ENCODE measurements around the gene PLB1. TPM values are rescaled to one million over a fixed set of nuclear protein-coding genes. Genes with fewer than 3 reads are reported as not detected.

Gene PLB1
- total RNA-seq, 1 donor from 2014 or later = 3.3 TPM

DNA sequence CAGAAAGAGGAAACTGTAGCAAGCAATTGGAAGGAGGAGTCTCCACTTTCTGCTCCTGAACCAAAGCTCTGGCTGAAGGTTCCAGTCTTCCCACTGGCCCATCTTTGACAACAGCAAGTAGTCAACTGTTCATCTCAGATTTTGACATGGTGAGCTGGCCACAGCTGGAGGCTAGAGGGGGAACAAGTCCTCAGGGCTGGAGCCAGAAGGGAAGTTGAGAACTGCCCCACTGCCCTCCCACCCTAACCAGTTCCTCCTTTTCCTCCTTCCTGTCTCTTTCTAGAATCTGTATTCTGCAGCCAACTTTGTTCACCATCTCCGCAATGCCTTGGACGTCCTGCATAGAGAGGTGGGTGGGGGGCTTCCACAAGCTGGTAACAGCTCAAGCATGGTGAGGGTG, 105.8 kb downstream of the PLB1 start:
- peak; percentile 42 for ATAC-seq
- intact Hi-C loops (cut with micrococcal nuclease) = no loop called here

DNA sequence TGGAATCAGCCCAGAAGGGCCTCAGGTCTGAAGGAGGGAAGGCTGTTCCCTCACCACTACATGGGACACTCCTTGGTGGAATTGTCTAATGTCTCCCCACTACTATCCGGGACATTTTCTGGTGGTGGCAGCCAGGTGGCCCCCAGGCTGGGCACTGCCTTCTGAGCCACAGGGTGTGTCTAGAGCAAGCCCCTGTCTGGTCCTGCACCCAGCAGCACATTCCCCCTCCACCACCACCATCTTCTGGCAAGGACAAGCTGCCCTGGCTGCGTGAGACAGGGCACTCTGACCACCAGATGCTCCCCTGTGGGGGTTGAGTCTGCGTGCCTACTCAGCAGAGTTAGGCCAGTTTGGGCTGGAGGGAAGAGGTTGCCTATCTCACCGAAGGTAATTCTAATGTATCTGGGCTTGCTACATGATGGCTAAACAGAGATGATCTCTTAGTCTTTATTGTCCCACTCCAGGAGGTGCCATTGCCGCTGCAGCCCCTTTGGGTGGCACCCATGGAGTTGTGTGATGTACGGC, 106.3 kb downstream of the PLB1 start:
- intact Hi-C loops (cut with micrococcal nuclease) = no loop called here
- DNase-seq = no peak
- ATAC-seq = no peak

More for the DNA sequence above, 105.8 kb downstream of the PLB1 start:
- DNase-seq = no peak

DNA sequence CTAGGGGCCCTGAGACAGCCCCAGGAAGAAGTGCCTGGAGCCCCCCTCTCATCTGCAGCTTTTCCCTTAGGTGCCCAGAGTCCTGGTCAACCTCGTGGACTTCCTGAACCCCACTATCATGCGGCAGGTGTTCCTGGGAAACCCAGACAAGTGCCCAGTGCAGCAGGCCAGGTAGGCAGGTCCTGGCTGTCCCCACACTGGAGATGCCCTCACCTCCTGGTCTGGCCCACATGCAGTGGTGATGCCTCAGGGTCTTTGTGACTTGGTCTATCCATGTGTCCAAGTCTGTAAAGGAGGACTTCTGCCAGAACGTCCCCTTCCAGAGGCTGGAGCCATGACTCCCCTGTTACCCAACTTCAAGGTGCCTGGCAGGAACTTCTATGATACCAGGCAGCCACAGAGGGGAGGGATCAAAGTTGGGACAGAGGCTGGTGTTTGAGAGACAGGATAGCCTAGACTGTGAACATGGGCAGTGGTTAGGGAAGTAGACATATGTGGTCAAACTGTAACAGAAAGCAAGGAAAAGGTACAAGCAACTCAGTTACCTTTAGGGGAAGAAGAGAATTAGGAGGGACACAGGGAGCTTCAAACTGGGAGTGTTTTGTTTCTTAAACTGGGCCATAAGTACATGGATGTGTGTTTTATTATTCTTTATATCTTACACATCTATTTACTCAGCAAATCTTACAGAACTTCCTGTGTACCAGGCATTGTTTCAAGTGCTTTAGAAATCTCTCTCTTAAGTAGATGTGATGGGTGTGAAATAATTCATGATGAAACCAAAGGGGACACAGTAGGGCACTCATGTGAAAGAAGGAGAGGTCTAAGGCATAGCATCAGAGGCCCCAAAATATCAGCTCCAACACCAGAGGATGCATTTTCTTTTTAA, 107.1 kb downstream of the PLB1 start:
- ATAC-seq = no peak
- DNase-seq = no peak
- intact Hi-C loops (cut with micrococcal nuclease) = no loop called here

DNA sequence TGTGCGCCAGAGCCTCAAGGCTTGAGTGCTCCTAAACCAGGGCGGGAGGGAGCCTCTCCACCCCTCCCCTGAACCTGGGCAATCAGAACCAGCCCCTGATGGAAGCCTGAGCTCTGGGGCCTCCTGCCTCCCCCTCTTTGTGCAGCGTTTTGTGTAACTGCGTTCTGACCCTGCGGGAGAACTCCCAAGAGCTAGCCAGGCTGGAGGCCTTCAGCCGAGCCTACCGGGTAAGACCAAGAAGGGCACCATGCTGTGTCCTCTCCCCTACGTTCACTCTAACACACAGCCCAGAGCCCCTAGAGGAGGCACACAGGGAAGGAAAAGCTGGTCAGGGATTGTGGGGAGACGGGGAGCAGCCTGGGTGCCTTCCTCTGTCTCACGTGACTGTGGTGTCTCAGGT, 108.0 kb downstream of the PLB1 start:
- DNase-seq = no peak
- intact Hi-C loops (cut with micrococcal nuclease) = no loop called here
- ATAC-seq = no peak

DNA sequence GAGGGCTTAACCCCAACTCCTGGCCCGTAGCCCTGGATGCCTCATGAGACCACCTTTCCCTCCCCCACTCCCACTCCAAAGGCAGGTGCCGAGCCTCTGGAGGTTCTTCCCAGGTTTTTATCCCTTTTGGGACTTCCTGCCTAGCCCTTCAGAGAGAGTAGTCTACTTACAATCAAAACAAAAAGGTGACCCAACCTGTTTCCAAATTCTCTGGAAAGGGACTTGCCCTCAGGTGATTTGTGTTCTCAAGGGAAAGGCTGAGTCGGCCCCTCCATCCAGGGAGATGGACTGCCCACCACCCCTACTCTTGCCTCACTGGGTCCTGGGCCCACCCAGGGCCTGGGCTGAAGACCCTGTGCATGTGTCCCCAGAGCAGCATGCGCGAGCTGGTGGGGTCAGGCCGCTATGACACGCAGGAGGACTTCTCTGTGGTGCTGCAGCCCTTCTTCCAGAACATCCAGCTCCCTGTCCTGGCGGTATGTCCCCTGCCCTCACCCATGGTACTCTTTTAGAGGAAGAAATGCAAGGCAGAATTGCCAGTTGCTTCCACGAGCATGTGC, 108.5 kb downstream of the PLB1 start:
- ATAC-seq (no peak), DNase-seq (no peak)
- intact Hi-C loops (cut with micrococcal nuclease) = no loop called here

DNA sequence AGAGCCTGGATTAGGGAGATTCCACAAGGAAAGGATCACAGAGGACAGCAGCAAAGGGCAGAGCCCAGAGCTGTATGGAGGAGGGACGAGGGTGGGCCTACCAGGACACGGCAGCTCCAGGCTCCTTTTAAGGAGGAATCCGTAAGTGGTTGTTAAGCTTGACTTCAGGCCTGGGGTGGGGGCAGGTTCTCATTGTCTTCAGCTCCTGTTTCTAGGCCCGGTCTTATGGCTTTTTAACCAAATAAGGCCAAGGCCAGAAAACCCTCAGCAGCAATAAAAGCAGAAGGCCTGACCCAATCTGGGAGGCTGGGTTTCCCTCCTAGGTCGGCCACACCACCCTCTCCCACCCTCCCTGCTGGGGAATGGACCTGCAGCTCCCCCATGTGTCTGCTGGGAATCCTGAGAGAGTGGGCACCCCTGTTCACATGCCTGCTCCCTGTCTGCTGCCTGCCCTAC, 111.2 kb downstream of the PLB1 start:
- intact Hi-C loops (cut with micrococcal nuclease) = no loop called here
- peak; percentile 65 for ATAC-seq
- DNase-seq = no peak

DNA sequence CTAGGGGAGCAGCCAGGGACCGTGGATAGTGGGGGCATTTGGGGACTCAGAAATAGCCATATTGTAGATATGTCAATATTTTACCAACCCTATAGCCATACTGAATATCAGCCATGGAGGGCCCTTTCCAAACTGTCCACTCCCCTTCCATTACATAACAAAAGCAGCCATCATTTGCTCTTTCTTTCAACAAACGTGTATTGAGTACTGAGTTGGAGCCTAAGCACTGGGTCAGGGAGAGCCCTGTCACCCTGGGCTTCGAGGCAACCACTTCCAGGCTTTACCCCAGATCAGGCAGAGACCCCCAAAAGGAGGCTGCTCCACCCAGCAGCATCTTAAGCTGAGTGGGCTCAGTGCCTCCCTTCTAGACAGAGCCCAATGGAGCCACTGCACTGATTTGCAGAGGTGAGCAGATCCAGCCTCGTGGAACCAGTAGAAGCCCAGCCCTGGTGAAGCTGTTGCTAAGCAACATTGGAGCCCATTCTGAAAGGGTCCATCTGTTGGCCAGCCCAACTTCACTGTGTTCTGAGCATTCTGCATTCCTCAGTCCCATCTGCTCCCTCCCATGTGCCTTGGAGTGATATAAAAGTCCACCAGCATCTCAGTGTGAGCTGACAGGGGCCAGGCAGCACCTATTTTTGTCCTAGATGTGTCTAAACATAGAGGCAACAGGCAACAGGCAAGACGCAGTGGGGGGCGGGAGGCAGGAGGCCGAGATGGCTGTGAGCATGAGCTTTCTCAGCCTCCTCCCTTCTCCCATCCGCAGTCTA, 112.1 kb downstream of the PLB1 start:
- DNase-seq = peak; percentile 76
- ATAC-seq = peak; percentile 93
- intact Hi-C loops (cut with micrococcal nuclease) = no loop called here

DNA sequence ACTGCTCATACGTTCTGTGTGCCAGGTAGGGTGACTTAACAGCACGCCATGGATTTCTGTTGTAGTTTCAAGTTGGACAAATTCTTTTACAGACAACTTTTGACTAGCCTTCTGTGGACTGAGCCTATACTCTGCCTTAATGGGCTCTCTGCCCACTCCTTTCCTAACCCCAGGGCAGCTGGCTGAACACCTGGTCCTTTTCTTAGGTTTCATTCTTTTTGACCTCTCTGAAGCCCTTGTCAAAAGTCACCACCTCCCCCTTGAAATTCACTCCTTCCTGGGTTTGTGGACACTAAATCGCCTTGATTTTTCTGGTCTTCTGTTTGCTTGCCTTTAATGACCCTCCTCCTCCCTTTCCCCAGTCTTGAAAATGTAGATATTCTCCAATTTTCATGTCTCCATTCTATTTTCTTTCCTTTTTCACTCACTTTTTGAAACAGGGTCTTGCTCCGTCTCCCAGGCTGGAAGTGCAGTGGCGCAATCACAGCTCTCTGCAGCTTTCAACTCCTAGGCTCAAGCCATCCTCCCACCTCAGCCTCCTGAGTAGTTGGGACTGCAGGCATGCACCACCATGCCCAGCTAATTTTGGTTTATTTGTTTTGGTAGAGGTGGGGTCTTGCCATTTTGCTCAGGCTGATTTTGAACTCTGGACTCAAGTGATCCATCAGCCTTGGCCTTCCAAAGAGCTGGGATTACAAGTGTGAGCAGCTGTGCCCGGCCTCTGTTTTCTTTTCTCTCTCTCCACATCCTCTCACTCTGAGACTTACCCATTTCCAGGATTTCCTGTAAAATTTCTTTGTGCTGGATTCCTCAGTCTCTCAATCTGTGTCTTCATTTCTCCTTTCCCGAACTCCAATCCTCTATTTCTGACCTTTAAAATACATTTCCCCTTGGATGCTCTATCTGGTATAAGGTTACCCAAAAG, 112.9 kb downstream of the PLB1 start:
- intact Hi-C loops (cut with micrococcal nuclease) = no loop called here
- no peak for DNase-seq
- ATAC-seq = peak; percentile 61

DNA sequence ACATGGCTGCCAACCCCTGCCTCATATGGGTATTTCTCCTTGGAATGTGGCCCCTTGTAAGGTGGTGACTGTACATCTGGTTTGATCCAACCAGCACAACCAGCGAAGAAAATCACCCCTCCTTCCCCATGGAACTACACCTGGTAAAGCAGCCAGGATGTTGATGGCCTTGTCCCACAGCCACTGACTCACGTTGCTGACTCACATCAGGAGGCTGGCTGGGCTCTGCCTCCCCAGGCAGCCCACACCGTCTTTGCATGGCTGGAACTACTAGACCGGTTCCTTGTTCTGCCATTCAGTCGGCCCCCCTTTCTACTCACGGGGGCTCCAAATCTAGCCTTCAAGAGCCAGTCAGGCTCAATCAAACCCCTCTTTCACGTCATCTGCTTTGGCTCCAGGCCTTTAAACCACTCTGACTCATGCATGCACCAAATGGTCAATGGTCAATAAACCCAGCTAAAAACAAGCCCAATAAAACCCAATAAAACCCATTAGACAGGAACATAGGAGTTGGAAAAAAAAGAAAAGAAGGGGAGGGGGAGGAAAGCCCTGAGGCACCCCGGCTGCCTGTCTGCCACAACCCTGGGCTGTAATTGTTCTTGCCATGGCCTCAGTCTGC, 114.8 kb downstream of the PLB1 start:
- ATAC-seq (no peak), DNase-seq (no peak)
- intact Hi-C loops (cut with micrococcal nuclease) = no loop called here

DNA sequence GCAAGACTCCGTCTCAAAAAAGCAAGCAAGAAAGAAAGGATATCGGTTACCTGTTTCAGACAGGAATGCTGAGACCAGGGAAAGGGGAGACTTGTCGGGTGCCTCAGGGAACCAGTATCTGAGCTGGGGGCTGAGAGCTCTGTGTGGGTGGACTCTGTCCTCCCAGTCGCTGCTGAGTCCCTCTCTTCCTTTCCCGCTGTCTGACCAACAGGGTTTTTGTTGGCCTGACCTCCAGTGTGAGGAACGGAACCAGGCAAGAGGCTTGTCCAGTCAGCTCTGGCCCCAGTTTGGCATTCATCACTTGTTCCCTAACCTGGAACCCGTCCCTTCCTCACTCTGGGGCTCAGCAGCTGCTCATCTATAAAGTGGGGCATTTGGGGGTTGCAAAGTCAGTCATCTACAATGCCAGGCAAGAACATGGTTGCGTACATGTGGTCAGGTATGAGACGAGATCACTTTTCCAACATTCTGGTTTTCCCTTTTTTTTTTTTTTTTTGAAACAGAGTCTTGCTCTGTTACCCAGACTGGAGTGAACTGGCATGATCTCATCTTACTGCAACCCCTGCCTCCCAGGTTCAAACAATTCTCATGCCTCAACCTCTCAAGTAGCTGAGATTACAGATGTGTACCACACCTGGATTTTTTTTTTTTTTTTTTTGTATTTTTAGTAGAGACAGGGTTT, 116.4 kb downstream of the PLB1 start:
- no peak for ATAC-seq
- intact Hi-C loops (cut with micrococcal nuclease) = no loop called here
- DNase-seq = no peak

DNA sequence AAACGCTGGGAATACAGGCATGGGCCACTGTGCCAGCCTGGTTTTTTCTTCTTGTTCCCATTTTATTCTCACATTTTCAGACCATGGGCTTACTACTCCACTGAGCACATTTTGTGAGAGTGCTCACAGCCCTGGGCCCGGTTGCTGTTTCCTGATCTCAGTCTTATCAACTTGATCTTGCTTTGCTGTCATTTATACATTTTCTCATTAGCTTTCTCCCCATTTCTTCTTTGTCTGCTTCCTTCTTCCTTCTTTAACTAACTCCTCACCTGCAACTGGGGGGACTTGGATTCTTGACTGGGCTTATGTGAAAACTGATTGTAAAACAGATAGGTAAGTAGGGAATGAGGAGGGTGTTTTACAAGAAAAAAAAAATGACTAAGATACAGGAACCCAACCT, 117.3 kb downstream of the PLB1 start:
- intact Hi-C loops (cut with micrococcal nuclease) = no loop called here
- DNase-seq (no peak), ATAC-seq (no peak)

DNA sequence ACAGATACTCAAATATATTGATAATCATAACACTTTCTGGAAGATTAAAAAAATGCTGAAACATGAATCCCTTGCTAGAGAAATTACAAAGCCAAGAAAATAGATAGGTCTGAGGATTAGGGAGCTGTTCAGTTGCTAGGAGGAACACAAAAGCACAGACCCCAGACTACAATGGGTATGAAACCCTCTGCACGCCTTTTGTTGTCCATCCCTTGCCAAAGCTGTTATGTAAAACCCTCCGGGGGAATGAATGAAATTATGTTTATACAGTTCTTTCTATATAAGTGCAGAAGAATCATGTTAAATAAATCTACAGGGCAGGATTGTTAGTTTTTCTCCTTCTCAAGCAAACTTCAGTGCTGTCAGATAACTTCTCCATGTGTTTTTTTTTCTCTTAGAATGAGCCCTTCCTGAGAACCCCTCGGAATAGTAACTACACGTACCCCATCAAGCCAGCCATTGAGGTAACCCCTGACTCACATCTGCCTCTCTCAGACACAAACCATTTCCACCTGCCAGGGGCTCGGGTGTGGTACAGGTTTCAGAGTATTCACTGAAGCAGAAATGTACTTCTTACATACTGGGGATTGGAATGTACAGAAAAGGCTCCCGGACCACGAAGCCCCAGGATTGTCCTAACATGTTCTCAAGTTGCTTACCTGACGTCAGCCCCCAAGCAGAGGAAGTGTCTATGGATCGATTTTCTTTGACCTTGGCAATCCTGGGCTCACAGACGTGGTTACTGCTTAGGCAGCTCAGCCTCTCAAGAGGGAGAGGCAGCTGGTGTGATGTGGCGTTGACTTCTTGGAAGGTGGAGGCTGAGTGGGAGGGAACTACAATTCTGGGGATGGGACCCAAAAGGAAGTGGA, 118.0 kb downstream of the PLB1 start:
- DNase-seq (no peak), ATAC-seq (peak; percentile 14)
- intact Hi-C loops (cut with micrococcal nuclease) = no loop called here

DNA sequence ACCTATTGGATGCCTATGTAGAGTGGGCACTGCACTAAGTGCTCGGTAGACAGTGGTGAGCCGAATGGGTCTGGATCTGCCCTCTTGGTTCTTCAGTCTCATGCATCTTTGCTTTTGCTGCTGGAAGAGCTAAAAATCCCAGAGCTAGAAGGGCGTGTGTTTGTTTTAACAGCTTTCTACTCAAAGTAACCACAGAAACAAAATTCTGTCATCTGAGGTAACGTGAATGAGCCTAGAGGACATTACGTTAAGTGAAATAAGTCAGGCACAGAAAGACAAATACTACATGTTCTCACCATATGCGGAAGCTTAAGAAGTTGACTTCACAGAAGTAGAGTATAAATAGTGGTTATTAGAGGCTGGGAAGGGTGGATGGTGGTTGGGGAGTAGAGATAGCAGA, 119.8 kb downstream of the PLB1 start:
- no peak for DNase-seq
- intact Hi-C loops (cut with micrococcal nuclease) = no loop called here
- ATAC-seq = no peak

DNA sequence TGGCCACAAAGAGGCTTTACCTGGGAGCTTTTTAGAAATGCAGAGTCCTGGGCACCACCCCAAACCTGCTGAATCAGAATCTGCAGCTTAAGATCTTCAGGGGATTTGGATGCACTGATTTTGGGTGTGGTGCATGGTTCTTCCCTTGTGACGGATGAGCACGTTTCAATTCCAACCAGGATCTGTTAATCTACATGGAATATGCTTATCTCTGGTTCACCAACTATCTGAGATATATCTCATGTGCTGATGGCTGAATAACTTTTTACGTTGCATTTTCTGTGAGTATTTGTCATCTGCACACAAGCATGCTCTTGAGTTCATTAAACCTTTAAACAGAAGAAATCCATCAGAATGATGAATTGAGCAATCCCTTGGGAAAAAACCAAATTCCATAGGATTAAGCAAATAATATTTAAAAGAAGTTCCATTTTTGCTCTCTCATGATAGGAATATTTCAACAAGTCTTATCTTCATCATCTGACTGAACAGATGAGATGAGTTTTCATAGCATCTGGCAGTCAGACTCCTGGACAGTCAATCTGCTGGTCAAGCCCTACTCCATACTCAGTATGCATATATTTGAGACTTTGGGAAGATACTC, 120.6 kb downstream of the PLB1 start:
- intact Hi-C loops (cut with micrococcal nuclease) = no loop called here
- no peak for DNase-seq
- ATAC-seq = no peak

DNA sequence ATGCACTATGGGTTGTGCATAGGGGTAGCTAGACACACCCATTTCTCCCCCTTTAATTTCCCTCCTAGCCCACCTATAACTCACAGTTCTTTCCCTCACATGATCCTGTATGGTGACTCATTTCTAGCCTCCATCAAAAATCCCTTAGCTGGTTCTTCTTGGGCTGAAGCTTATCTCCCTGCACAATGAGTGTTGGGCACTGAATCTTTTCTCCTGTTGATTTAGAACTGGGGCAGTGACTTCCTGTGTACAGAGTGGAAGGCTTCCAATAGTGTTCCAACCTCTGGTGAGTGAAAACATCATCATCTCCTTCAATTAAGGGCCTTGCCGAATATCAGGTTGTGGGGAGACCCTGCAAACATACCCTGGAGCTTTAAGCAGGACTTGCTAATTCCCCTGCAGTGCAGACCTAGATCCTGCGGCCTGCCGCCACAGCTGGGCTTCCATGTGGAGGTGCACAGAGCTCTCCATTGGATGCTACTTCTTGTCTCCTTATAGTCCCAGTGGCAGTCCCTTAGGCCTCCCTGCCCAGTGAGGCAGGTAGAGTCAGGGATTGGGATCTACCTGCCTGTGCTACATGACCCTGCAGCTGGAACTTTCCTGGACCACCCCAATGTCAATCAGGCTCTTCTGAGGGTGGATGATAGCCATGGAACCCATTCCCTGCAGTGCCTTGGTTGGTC, 121.8 kb downstream of the PLB1 start:
- intact Hi-C loops (cut with micrococcal nuclease) = no loop called here
- DNase-seq = no peak
- no peak for ATAC-seq
